Right atrium auricular region (tissue), 2 donors: Measurements from ENCODE around the gene C19orf12. TPM values are rescaled to one million over a fixed set of nuclear protein-coding genes. Genes with fewer than 3 reads are reported as not detected.
"Not testable (repeated sequence)": the region's sequence is repeated elsewhere in the genome, so short reads cannot be mapped to it uniquely, and the experiment has no call there.

Experiments used
- DNase-seq: peaks from one replicate; pipeline ENCODE4 v3.0.0-alpha.2; 2019; ENCODE audit warnings: low spot score
- H3K27ac ChIP-seq, 2 donors: fragments of 200-600 bp; sonication (generic); 1 replicate in 1 of 2; 2 replicates in 1 of 2; pipeline ENCODE4 v1.5.1; 2016 to 2019
- H3K27me3 ChIP-seq, 2 donors: fragments of 200-600 bp; sonication (generic); one replicate each; pipeline versions ENCODE4 v1.5.1 to v1.6.0; 2017 to 2019
- H3K36me3 ChIP-seq: fragments of 200-600 bp; sonication (generic); one replicate; pipeline ENCODE4 v1.5.1; 2016
- H3K4me1 ChIP-seq, 2 donors: fragments of 200-600 bp; sonication (generic); one replicate each; pipeline versions ENCODE4 v1.5.1 to v1.6.0; 2017 to 2019
- H3K4me3 ChIP-seq, 2 donors: fragments of 200-600 bp; sonication (generic); 1 replicate in 1 of 2; 2 replicates in 1 of 2; pipeline ENCODE4 v1.5.1; 2017 to 2019; ENCODE audit warnings: mild to moderate bottlenecking in 1 of 2, moderate library complexity in 1 of 2
- H3K9me3 ChIP-seq, 2 donors: fragments of 200-600 bp; sonication (generic); one replicate each; pipeline ENCODE4 v1.5.1; 2019
- CTCF ChIP-seq, 2 donors: fragments of 200-600 bp; sonication (generic); IDR thresholded peaks; one replicate each; pipeline ENCODE4 v1.5.1; 2019; ENCODE audit warnings: antibody characterized with exemption in 2 of 2
- total RNA-seq, 2 donors: library from RNA; depleted of rRNA; stranded (reverse); fragments of >200 nt; gene quantifications; one replicate each; pipeline ENCODE4 v1.1.0, GENCODE V29; 2016

C19orf12 gene
- total RNA-seq, 2 donors from 2014 or later = 47.9 to 61.4 TPM

GRCh38 chr19:29672933-29673336 is 42.1 kb downstream of the C19orf12 start:
- Histone ChIP-seq H3K36me3 (peaks cover 45% of the 10 kb centered on the region), H3K4me1 (peaks cover 4 to 91% of the 10 kb centered on the region in 2 donors), H3K27me3 (no peaks in the 10 kb centered on the region), H3K27ac (peak overlapping the region; percentile 94 to 96), H3K4me3 (no peak overlapping the region), H3K9me3 (no peaks in the 10 kb centered on the region)
- DNase-seq = no peak
- no peak for TF ChIP-seq CTCF (IDR thresholded peaks at IDR 0.05)

- Histone ChIP-seq H3K4me1 (peaks cover 0 to 91% of the 10 kb centered on the region in 2 donors), H3K4me3 (no peak overlapping the region), H3K27me3 (no peaks in the 10 kb centered on the region), H3K27ac (peak overlapping the region; percentile 94 to 96), H3K36me3 (peaks cover 40% of the 10 kb centered on the region), H3K9me3 (no peaks in the 10 kb centered on the region)
- DNase-seq = no peak
- no peak for TF ChIP-seq CTCF (IDR thresholded peaks at IDR 0.05)
These were observed 42.6 kb downstream of the C19orf12 start for GRCh38 chr19:29672319-29672932.

- H3K4me3 ChIP-seq = no peak overlapping the region
- H3K4me1 ChIP-seq = peaks cover 0 to 89% of the 10 kb centered on the region in 2 donors
- no peaks in the 10 kb centered on the region for H3K9me3 ChIP-seq
- H3K27ac ChIP-seq = peak overlapping the region; percentile 94 to 96
- TF ChIP-seq CTCF (IDR thresholded peaks at IDR 0.05) = peak in 1 of 2 donors; percentile 48
- H3K27me3 ChIP-seq = no peaks in the 10 kb centered on the region
- H3K36me3 ChIP-seq = peaks cover 36% of the 10 kb centered on the region
- DNase-seq = no peak
These were observed 43.5 kb downstream of the C19orf12 start for GRCh38 chr19:29671393-29672160.

- H3K4me1 ChIP-seq = peaks cover 0 to 83% of the 10 kb centered on the region in 2 donors
- peaks cover 30% of the 10 kb centered on the region for H3K36me3 ChIP-seq
- not testable (repeated sequence) for DNase-seq, H3K27me3 ChIP-seq, H3K4me3 ChIP-seq, H3K9me3 ChIP-seq
- peak overlapping the region; percentile 94 to 96 for H3K27ac ChIP-seq
These were observed 44.1 kb downstream of the C19orf12 start for GRCh38 chr19:29671026-29671392.

GRCh38 chr19:29670255-29670654 is 44.8 kb downstream of the C19orf12 start:
- peak overlapping the region; percentile 94 to 96 for H3K27ac ChIP-seq
- peaks cover 23% of the 10 kb centered on the region for H3K36me3 ChIP-seq
- H3K27me3 ChIP-seq = no peaks in the 10 kb centered on the region
- DNase-seq = no peak
- TF ChIP-seq CTCF (IDR thresholded peaks at IDR 0.05) = no peak
- H3K4me3 ChIP-seq = no peak overlapping the region
- no peaks in the 10 kb centered on the region for H3K9me3 ChIP-seq
- peaks cover 0 to 76% of the 10 kb centered on the region in 2 donors for H3K4me1 ChIP-seq

- DNase-seq = no peak
- H3K4me3 ChIP-seq = no peak overlapping the region
- H3K9me3 ChIP-seq = no peaks in the 10 kb centered on the region
- peak in 1 of 2 donors; percentile 37 for TF ChIP-seq CTCF (IDR thresholded peaks at IDR 0.05)
- peaks cover 10% of the 10 kb centered on the region for H3K36me3 ChIP-seq
- H3K4me1 ChIP-seq = peaks cover 0 to 74% of the 10 kb centered on the region in 2 donors
- peak overlapping the region; percentile 94 to 96 for H3K27ac ChIP-seq
- H3K27me3 ChIP-seq = no peaks in the 10 kb centered on the region
These were observed 46.1 kb downstream of the C19orf12 start for GRCh38 chr19:29668746-29669609.
